Measurements from ENCODE around the gene METTL15. TPM values are rescaled to one million over a fixed set of nuclear protein-coding genes. Genes with fewer than 3 reads are reported as not detected.

METTL15 gene, protein sequence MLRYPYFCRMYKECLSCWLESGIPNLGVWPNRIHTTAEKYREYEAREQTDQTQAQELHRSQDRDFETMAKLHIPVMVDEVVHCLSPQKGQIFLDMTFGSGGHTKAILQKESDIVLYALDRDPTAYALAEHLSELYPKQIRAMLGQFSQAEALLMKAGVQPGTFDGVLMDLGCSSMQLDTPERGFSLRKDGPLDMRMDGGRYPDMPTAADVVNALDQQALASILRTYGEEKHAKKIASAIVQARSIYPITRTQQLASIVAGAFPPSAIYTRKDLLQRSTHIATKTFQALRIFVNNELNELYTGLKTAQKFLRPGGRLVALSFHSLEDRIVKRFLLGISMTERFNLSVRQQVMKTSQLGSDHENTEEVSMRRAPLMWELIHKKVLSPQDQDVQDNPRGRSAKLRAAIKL
- total RNA-seq: 29.4 TPM

GRCh38 chr11:28107750-28108618, at the start of gene METTL15, which contains the start of gene KIF18A:
Gene METTL15, plus strand, starts transcription at chr11:28108388. Its CDS starts 4,947 bp downstream, at chr11:28113335.
Gene KIF18A, minus strand, starts transcription at chr11:28108156. Its CDS starts 10,209 bp downstream, at chr11:28097947.

Small RNA genes within 50 kb of the gene (small RNA-seq; reads per million reads assigned to genes)
- not detected for gene AC023206.1 (ENCODE audit: low replicate concordance)

Other genes with a start within 250 kb of the METTL15 start
- gene KIF18A, start 232 bp upstream of the METTL15 start, total RNA-seq: 8.8 TPM

All from metanephros (tissue), 2 donors.